PC-3 (cell line): ENCODE data around the gene SCN4B.

Experiments
- CTCF ChIP-seq: fragments of 300-600 bp; sonication (generic); conservative IDR thresholded peaks from 2 replicates; pipeline ENCODE4 v1.5.1; 2017; ENCODE audit warnings: antibody characterized with exemption, low read depth, mild to moderate bottlenecking, low read length
- EZH2 ChIP-seq: fragments of 300-600 bp; sonication (generic); IDR thresholded peaks from one replicate; pipeline ENCODE4 v1.6.1; 2017; ENCODE audit warnings: antibody characterized with exemption, mild to moderate bottlenecking, low read length; ENCODE audit not compliant: unreplicated experiment

- no peak for TF ChIP-seq CTCF
- TF ChIP-seq EZH2: no peak
These were observed 16.8 kb downstream of the SCN4B start for GRCh38 chr11:118135796-118136165.
